OCI-LY1 (cell line): ENCODE results near the gene EYS.

Source experiments
- EZH2 ChIP-seq: fragments of 200-600 bp; sonication (generic), shearing (Covaris generic); IDR thresholded peaks from 2 replicates; pipeline ENCODE4 v1.8.0; 2017; ENCODE audit warnings: borderline replicate concordance, mixed run types, mild to moderate bottlenecking, antibody characterized with exemption, low read length, moderate library complexity, mixed read lengths
- TF ChIP-seq, protein P1 (sequence below): fragments of 200-600 bp; sonication (generic), shearing (Covaris generic); IDR thresholded peaks from 2 replicates; pipeline ENCODE4 v1.5.1; 2017; ENCODE audit warnings: mild to moderate bottlenecking, antibody characterized with exemption, low read length, moderate library complexity, mixed read lengths

- TF ChIP-seq, protein P1, sequence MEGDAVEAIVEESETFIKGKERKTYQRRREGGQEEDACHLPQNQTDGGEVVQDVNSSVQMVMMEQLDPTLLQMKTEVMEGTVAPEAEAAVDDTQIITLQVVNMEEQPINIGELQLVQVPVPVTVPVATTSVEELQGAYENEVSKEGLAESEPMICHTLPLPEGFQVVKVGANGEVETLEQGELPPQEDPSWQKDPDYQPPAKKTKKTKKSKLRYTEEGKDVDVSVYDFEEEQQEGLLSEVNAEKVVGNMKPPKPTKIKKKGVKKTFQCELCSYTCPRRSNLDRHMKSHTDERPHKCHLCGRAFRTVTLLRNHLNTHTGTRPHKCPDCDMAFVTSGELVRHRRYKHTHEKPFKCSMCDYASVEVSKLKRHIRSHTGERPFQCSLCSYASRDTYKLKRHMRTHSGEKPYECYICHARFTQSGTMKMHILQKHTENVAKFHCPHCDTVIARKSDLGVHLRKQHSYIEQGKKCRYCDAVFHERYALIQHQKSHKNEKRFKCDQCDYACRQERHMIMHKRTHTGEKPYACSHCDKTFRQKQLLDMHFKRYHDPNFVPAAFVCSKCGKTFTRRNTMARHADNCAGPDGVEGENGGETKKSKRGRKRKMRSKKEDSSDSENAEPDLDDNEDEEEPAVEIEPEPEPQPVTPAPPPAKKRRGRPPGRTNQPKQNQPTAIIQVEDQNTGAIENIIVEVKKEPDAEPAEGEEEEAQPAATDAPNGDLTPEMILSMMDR = no peak
- TF ChIP-seq EZH2 = no peak
These were observed 1012.7 kb downstream of the EYS start for GRCh38 chr6:64694356-64694755.
